K562 (cell line): Measurements from ENCODE around the gene NDUFAF3. TPM values are rescaled to one million over a fixed set of nuclear protein-coding genes. Genes with fewer than 3 reads are reported as not detected.
A peak's percentile ranks its signal among the peaks of the same experiment; 100 is the strongest.

Experiments used
- ARHGAP35 ChIP-seq: fragments of 450-650 bp; IDR thresholded peaks from 2 replicates; pipeline ENCODE4 v1.6.1; 2018; ENCODE audit not compliant: partially characterized antibody
- ASH1L ChIP-seq: fragments of 450-650 bp; IDR thresholded peaks from 2 replicates; pipeline ENCODE4 v1.6.1; 2018; ENCODE audit warnings: borderline replicate concordance, mild to moderate bottlenecking, low read depth; ENCODE audit not compliant: partially characterized antibody
- CHCHD3 ChIP-seq: fragments of 250-450 bp; sonication (Bioruptor Pico); IDR thresholded peaks from 2 replicates; pipeline ENCODE4 v2.1.2; 2022; ENCODE audit warnings: mild to moderate bottlenecking
- CREM ChIP-seq: IDR thresholded peaks from 2 replicates; pipeline ENCODE4 v1.6.1; 2014; ENCODE audit warnings: antibody characterized with exemption, low read depth
- E2F5 ChIP-seq: sonication (generic); formaldehyde crosslinking; IDR thresholded peaks from 2 replicates; pipeline ENCODE4 v1.8.0; 2022; ENCODE audit warnings: mild to moderate bottlenecking, missing genetic modification reagents
- FOSL1 ChIP-seq: fragments of 200-800 bp; sonication (Bioruptor generic); conservative IDR thresholded peaks from 2 replicates; pipeline ENCODE4 v1.6.1; 2016; ENCODE audit warnings: missing genetic modification characterization, missing compliant biosample characterization
- FOXA3 ChIP-seq, 2 experiments: fragments of 450-650 bp in 1 of 2; sonication (generic) in 1 of 2; formaldehyde crosslinking; IDR thresholded peaks in 1 of 2; conservative IDR thresholded peaks in 1 of 2; 2 replicates each; pipeline versions ENCODE4 v1.4.0 to v1.8.0; 2020 to 2022; ENCODE audit warnings: mild to moderate bottlenecking in 2 of 2, missing genetic modification reagents in 1 of 2
- FOXP1 ChIP-seq: sonication (generic); formaldehyde crosslinking; IDR thresholded peaks from 2 replicates; pipeline ENCODE4 v1.8.0; 2022; ENCODE audit warnings: mild to moderate bottlenecking, missing genetic modification reagents
- HMG20B ChIP-seq: fragments of 250-450 bp; sonication (Bioruptor Pico); IDR thresholded peaks from 2 replicates; pipeline ENCODE4 v1.5.0; 2021; ENCODE audit warnings: mild to moderate bottlenecking
- KLF13 ChIP-seq: fragments of 450-650 bp; IDR thresholded peaks from 2 replicates; pipeline ENCODE4 v1.6.1; 2016; ENCODE audit warnings: missing genetic modification characterization, low read depth, mild to moderate bottlenecking, missing compliant biosample characterization, moderate library complexity, borderline replicate concordance
- MAZ ChIP-seq, 2 experiments: fragments of 450-650 bp in 1 of 2; sonication (generic) in 1 of 2; formaldehyde crosslinking; IDR thresholded peaks in 1 of 2; conservative IDR thresholded peaks in 1 of 2; 2 replicates each; pipeline versions ENCODE4 v1.4.0 to v1.5.0; 2020; ENCODE audit warnings: mild to moderate bottlenecking in 1 of 2, missing genetic modification reagents in 1 of 2
- PHF20 ChIP-seq: fragments of 450-650 bp; IDR thresholded peaks from 2 replicates; pipeline ENCODE4 v1.6.1; 2018; ENCODE audit not compliant: partially characterized antibody
- RBM17 ChIP-seq: fragments of 200-400 bp; formaldehyde crosslinking; IDR thresholded peaks from 2 replicates; pipeline ENCODE4 v1.6.1; 2017; ENCODE audit warnings: low read depth, mild to moderate bottlenecking, low read length, borderline replicate concordance
- SETDB1 ChIP-seq: IDR thresholded peaks from one replicate; pipeline ENCODE4 v1.6.1; 2012; ENCODE audit warnings: low read length, control low read depth, inconsistent platforms
- SNIP1 ChIP-seq: fragments of 450-650 bp; IDR thresholded peaks from 2 replicates; pipeline ENCODE4 v1.7.1; 2017; ENCODE audit warnings: low read depth, mild to moderate bottlenecking
- SREBF2 ChIP-seq: sonication (generic); formaldehyde crosslinking; IDR thresholded peaks from 2 replicates; pipeline ENCODE4 v1.4.0; 2020; ENCODE audit warnings: mild to moderate bottlenecking, missing genetic modification reagents
- ZFP36 ChIP-seq: fragments of 150-350 bp; IDR thresholded peaks from 2 replicates; pipeline ENCODE4 v1.6.1; 2018; ENCODE audit warnings: low read length, low read depth; ENCODE audit not compliant: partially characterized antibody
- ZNF239 ChIP-seq: fragments of 250-450 bp; sonication (Bioruptor Pico); IDR thresholded peaks from 2 replicates; pipeline ENCODE4 v1.4.0; 2020; ENCODE audit warnings: mild to moderate bottlenecking
- polyA plus RNA-seq, 8 experiments: library from polyadenylated mRNA; depleted of rRNA in 4 of 8; stranded (reverse) in 5 of 8; unstranded in 3 of 8; fragments of >200 nt; fragmentation: Nextera tagmentation in 2 of 8; fragmentation: Illumina TruSeq in 1 of 8; extraction: Ambion mirVana in 2 of 8; extraction: Trizol in 1 of 8; gene quantifications; 2 replicates each; pipeline versions ENCODE4 v1.2.1 to v1.2.3, GENCODE V29; 2011 to 2014; ENCODE audit warnings: inconsistent platforms in 1 of 8, missing spikeins in 1 of 8
- total RNA-seq, 7 experiments: library from RNA; depleted of rRNA in 6 of 7; stranded (reverse); fragments of >200 nt in 6 of 7; fragmentation: Illumina TruSeq in 2 of 7; extraction: Trizol in 2 of 7; gene quantifications; 2 replicates each; pipeline versions ENCODE4 v1.2.1 to v1.2.3, GENCODE V29; 2011 to 2021; ENCODE audit warnings: low replicate concordance in 1 of 7
- TF ChIP-seq, protein P1 (sequence below): sonication (generic); formaldehyde crosslinking; IDR thresholded peaks from 2 replicates; pipeline ENCODE4 v1.8.1; 2023; ENCODE audit warnings: missing genetic modification reagents, mild to moderate bottlenecking, borderline replicate concordance
- TF ChIP-seq, protein P2 (sequence below): sonication (generic); formaldehyde crosslinking; IDR thresholded peaks from 2 replicates; pipeline ENCODE4 v1.8.1; 2023; ENCODE audit warnings: mild to moderate bottlenecking, missing genetic modification reagents, moderate library complexity
- TF ChIP-seq, protein P3 (sequence below): sonication (generic); formaldehyde crosslinking; IDR thresholded peaks from 2 replicates; pipeline ENCODE4 v1.8.0; 2022; ENCODE audit warnings: mild to moderate bottlenecking, missing genetic modification reagents

Gene NDUFAF3
- total and polyA plus RNA-seq, 9 of the 15 experiments (the other 6 are each of a cell fraction or from before 2014, with no cell fraction given): 17.0 to 127 (median 36.3) TPM

DNA sequence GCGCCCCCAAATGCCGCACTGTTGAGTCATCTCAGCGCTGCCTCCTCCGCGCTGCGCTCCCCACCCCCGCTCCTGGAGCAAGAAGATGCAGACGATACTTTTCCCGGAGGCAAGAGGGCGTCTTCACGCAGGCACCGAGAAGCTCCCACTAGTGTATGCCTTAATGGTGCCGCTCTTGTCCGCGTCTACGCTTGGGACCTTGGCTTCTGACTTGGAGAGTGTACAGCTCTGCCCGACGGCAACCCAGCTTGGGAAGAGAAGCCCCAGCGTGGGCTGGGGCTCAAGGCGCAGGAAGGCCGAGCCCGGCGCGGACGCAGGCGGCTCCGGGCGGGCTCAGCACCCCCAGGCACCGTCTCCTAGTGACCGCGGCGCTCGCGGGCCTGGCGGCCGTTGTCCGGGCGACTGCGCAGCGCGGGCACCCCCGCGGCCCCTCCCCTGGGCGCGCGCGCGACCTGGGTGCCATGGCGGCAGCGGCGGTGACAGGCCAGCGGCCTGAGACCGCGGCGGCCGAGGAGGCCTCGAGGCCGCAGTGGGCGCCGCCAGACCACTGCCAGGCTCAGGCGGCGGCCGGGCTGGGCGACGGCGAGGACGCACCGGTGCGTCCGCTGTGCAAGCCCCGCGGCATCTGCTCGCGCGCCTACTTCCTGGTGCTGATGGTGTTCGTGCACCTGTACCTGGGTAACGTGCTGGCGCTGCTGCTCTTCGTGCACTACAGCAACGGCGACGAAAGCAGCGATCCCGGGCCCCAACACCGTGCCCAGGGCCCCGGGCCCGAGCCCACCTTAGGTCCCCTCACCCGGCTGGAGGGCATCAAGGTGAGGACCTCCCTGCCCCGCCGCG, 31.9 kb upstream of the NDUFAF3 start, which contains the start of gene P4HTM (continued):
- TF ChIP-seq CREM: peak; percentile 92
- TF ChIP-seq, protein P1, sequence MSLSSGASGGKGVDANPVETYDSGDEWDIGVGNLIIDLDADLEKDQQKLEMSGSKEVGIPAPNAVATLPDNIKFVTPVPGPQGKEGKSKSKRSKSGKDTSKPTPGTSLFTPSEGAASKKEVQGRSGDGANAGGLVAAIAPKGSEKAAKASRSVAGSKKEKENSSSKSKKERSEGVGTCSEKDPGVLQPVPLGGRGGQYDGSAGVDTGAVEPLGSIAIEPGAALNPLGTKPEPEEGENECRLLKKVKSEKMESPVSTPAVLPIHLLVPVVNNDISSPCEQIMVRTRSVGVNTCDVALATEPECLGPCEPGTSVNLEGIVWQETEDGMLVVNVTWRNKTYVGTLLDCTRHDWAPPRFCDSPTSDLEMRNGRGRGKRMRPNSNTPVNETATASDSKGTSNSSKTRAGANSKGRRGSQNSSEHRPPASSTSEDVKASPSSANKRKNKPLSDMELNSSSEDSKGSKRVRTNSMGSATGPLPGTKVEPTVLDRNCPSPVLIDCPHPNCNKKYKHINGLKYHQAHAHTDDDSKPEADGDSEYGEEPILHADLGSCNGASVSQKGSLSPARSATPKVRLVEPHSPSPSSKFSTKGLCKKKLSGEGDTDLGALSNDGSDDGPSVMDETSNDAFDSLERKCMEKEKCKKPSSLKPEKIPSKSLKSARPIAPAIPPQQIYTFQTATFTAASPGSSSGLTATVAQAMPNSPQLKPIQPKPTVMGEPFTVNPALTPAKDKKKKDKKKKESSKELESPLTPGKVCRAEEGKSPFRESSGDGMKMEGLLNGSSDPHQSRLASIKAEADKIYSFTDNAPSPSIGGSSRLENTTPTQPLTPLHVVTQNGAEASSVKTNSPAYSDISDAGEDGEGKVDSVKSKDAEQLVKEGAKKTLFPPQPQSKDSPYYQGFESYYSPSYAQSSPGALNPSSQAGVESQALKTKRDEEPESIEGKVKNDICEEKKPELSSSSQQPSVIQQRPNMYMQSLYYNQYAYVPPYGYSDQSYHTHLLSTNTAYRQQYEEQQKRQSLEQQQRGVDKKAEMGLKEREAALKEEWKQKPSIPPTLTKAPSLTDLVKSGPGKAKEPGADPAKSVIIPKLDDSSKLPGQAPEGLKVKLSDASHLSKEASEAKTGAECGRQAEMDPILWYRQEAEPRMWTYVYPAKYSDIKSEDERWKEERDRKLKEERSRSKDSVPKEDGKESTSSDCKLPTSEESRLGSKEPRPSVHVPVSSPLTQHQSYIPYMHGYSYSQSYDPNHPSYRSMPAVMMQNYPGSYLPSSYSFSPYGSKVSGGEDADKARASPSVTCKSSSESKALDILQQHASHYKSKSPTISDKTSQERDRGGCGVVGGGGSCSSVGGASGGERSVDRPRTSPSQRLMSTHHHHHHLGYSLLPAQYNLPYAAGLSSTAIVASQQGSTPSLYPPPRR: no peak
- TF ChIP-seq E2F5 (CRISPR knock-in tag): no peak
- peak; percentile 62 to 90 for TF ChIP-seq MAZ (CRISPR knock-in tag; conservative IDR thresholded peaks at IDR 0.05 in 1 of 2, IDR thresholded peaks at IDR 0.05 in 1 of 2)
- no peak for TF ChIP-seq FOXA3 (CRISPR knock-in tag; conservative IDR thresholded peaks at IDR 0.05 in 1 of 2, IDR thresholded peaks at IDR 0.05 in 1 of 2)
- TF ChIP-seq HMG20B (CRISPR knock-in tag): no peak
- TF ChIP-seq, protein P2, sequence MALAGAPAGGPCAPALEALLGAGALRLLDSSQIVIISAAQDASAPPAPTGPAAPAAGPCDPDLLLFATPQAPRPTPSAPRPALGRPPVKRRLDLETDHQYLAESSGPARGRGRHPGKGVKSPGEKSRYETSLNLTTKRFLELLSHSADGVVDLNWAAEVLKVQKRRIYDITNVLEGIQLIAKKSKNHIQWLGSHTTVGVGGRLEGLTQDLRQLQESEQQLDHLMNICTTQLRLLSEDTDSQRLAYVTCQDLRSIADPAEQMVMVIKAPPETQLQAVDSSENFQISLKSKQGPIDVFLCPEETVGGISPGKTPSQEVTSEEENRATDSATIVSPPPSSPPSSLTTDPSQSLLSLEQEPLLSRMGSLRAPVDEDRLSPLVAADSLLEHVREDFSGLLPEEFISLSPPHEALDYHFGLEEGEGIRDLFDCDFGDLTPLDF (CRISPR knock-in tag): no peak
- no peak for TF ChIP-seq ASH1L
- TF ChIP-seq CHCHD3 (CRISPR knock-in tag): no peak
- no peak for TF ChIP-seq SETDB1
- TF ChIP-seq RBM17: no peak
- TF ChIP-seq ZFP36: peak; percentile 40
- no peak for TF ChIP-seq KLF13 (tag)
- TF ChIP-seq SNIP1: no peak
- no peak for TF ChIP-seq ARHGAP35
- peak; percentile 86 for TF ChIP-seq FOSL1 (tag)
- TF ChIP-seq SREBF2 (CRISPR knock-in tag): no peak
- TF ChIP-seq FOXP1: no peak
- TF ChIP-seq, protein P3, sequence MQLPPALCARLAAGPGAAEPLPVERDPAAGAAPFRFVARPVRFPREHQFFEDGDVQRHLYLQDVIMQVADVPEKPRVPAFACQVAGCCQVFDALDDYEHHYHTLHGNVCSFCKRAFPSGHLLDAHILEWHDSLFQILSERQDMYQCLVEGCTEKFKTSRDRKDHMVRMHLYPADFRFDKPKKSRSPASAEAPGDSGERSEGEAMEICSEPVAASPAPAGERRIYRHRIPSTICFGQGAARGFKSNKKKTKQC: no peak
- no peak for TF ChIP-seq ZNF239 (CRISPR knock-in tag)
- peak; percentile 56 for TF ChIP-seq PHF20
